ENCODE data around the gene SLC3A2.
"Not testable (repeated sequence)": the region's sequence is repeated elsewhere in the genome, so short reads cannot be mapped to it uniquely, and the experiment has no call there.

Gene SLC3A2

GRCh38 chr11:62931499-62932278, 51.0 kb downstream of the SLC3A2 start:
- DNase-seq = no peak

GRCh38 chr11:62933285-62933684, 52.6 kb downstream of the SLC3A2 start:
- DNase-seq = no peak

GRCh38 chr11:62933750-62934495, 53.2 kb downstream of the SLC3A2 start:
- no peak for DNase-seq

- no peak for DNase-seq
Observed at GRCh38 chr11:62934496-62934785, 53.7 kb downstream of the SLC3A2 start.

- not testable (repeated sequence) for DNase-seq
Observed at GRCh38 chr11:62937528-62937927, 56.8 kb downstream of the SLC3A2 start.
